Peyer's patch (tissue), 4 donors: ENCODE data around the gene FA2H.

Source experiments
- POLR2A ChIP-seq, 2 donors: fragments of 450-650 bp; IDR thresholded peaks; one replicate each; pipeline ENCODE4 v1.5.1; 2017; ENCODE audit warnings: antibody characterized with exemption in 2 of 2, mild to moderate bottlenecking in 2 of 2, moderate library complexity in 2 of 2
- TF ChIP-seq, protein P1 (sequence below), 6 experiments: fragments of 450-650 bp in 4 of 6; fragments of 200-600 bp in 2 of 6; sonication (generic) in 1 of 6; IDR thresholded peaks; one replicate each; pipeline ENCODE4 v1.5.1; 2017 to 2019; ENCODE audit warnings: antibody characterized with exemption in 6 of 6, mild to moderate bottlenecking in 3 of 6, moderate library complexity in 1 of 6

- TF ChIP-seq, protein P1, sequence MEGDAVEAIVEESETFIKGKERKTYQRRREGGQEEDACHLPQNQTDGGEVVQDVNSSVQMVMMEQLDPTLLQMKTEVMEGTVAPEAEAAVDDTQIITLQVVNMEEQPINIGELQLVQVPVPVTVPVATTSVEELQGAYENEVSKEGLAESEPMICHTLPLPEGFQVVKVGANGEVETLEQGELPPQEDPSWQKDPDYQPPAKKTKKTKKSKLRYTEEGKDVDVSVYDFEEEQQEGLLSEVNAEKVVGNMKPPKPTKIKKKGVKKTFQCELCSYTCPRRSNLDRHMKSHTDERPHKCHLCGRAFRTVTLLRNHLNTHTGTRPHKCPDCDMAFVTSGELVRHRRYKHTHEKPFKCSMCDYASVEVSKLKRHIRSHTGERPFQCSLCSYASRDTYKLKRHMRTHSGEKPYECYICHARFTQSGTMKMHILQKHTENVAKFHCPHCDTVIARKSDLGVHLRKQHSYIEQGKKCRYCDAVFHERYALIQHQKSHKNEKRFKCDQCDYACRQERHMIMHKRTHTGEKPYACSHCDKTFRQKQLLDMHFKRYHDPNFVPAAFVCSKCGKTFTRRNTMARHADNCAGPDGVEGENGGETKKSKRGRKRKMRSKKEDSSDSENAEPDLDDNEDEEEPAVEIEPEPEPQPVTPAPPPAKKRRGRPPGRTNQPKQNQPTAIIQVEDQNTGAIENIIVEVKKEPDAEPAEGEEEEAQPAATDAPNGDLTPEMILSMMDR (IDR thresholded peaks at IDR 0.05) = no peak
- no peak for TF ChIP-seq POLR2A (IDR thresholded peaks at IDR 0.05)
Observed at GRCh38 chr16:74667255-74667700, 107.3 kb downstream of the FA2H start.
